HG03521 (cell line): ENCODE results near the gene FGF22.
A peak's percentile ranks its signal among the peaks of the same experiment; 100 is the strongest.
"Not testable (repeated sequence)": the region's sequence is repeated elsewhere in the genome, so short reads cannot be mapped to it uniquely, and the experiment has no call there.

ENCODE experiments used
- ATAC-seq: cut with Tn5 transposase; IDR thresholded peaks from one replicate; pipeline ENCODE4 v1.9.1; 2021; ENCODE audit warnings: mild to moderate bottlenecking, moderate library complexity; ENCODE audit not compliant: unreplicated experiment

FGF22 gene

GRCh38 chr19:639253-640160 lies at the start of gene FGF22:
Gene FGF22, plus strand, starts transcription at chr19:639879. Its CDS starts 47 bp downstream, at chr19:639926.
- ATAC-seq = peak; percentile 73

- no peak for ATAC-seq
Measured at GRCh38 chr19:590396-590745, 49.3 kb upstream of the FGF22 start.

- ATAC-seq = no peak
Measured at GRCh38 chr19:590750-591098, 49.0 kb upstream of the FGF22 start.

GRCh38 chr19:591099-591958 lies 48.4 kb upstream of the FGF22 start:
- no peak for ATAC-seq

- ATAC-seq = no peak
Measured at GRCh38 chr19:592101-592500, 47.6 kb upstream of the FGF22 start.

- ATAC-seq = no peak
Measured at GRCh38 chr19:593055-593454, 46.6 kb upstream of the FGF22 start.

- no peak for ATAC-seq
Measured at GRCh38 chr19:593505-593904, 46.2 kb upstream of the FGF22 start.

- no peak for ATAC-seq
Measured at GRCh38 chr19:594265-594870, 45.3 kb upstream of the FGF22 start.

GRCh38 chr19:595326-596262 lies 44.1 kb upstream of the FGF22 start:
- ATAC-seq = no peak

- no peak for ATAC-seq
Measured at GRCh38 chr19:596263-596655, 43.4 kb upstream of the FGF22 start.

- ATAC-seq = no peak
Measured at GRCh38 chr19:597406-598315, 42.0 kb upstream of the FGF22 start.

- ATAC-seq = no peak
Measured at GRCh38 chr19:601310-601709, 38.4 kb upstream of the FGF22 start.

GRCh38 chr19:601790-602189 lies 37.9 kb upstream of the FGF22 start:
- no peak for ATAC-seq

- ATAC-seq = no peak
Measured at GRCh38 chr19:602391-603301, 37.0 kb upstream of the FGF22 start.

GRCh38 chr19:603302-603639 lies 36.4 kb upstream of the FGF22 start:
- not testable (repeated sequence) for ATAC-seq

- not testable (repeated sequence) for ATAC-seq
Measured at GRCh38 chr19:603779-604178, 35.9 kb upstream of the FGF22 start.

GRCh38 chr19:604355-604754 lies 35.3 kb upstream of the FGF22 start:
- no peak for ATAC-seq
